Transverse colon (tissue), 4 donors: ENCODE data around the gene HMCN2. TPM values are rescaled to one million over a fixed set of nuclear protein-coding genes. Genes with fewer than 3 reads are reported as not detected.

Experiments
- DNase-seq: peaks from one replicate; pipeline ENCODE4 v3.0.0-alpha.2; 2019
- H3K27ac ChIP-seq, 4 donors: fragments of 200-600 bp; sonication (generic); 2 replicates each; pipeline ENCODE4 v1.5.1; 2016 to 2018; ENCODE audit warnings: inconsistent platforms in 4 of 4
- H3K27me3 ChIP-seq: fragments of 200-600 bp; sonication (generic); 2 replicates; pipeline ENCODE4 v1.5.1; 2017; ENCODE audit warnings: inconsistent platforms
- H3K36me3 ChIP-seq, 4 donors: fragments of 200-600 bp; sonication (generic); 2 replicates each; pipeline ENCODE4 v1.5.1; 2017 to 2019; ENCODE audit warnings: inconsistent platforms in 4 of 4
- H3K4me1 ChIP-seq, 4 donors: fragments of 200-600 bp; sonication (generic); 2 replicates each; pipeline ENCODE4 v1.5.1; 2017 to 2020; ENCODE audit warnings: inconsistent platforms in 4 of 4
- H3K4me3 ChIP-seq, 4 donors: fragments of 200-600 bp; sonication (generic); 1 replicate in 1 of 4; 2 replicates in 3 of 4; pipeline versions ENCODE4 v1.5.1 to v1.6.1; 2017 to 2019; ENCODE audit warnings: inconsistent platforms in 4 of 4
- H3K9me3 ChIP-seq, 2 donors: fragments of 200-600 bp; sonication (generic); 2 replicates each; pipeline ENCODE4 v1.5.1; 2017 to 2019; ENCODE audit warnings: inconsistent platforms in 2 of 2
- CTCF ChIP-seq, 5 experiments: fragments of 200-600 bp in 3 of 5; fragments of 450-650 bp in 2 of 5; sonication (generic) in 3 of 5; IDR thresholded peaks; 1 replicate in 2 of 5; 2 replicates in 3 of 5; pipeline ENCODE4 v1.5.1; 2016 to 2017; ENCODE audit warnings: antibody characterized with exemption in 5 of 5, inconsistent platforms in 3 of 5, mild to moderate bottlenecking in 2 of 5, moderate library complexity in 1 of 5
- EP300 ChIP-seq: sonication (generic); formaldehyde crosslinking; IDR thresholded peaks from one replicate; pipeline ENCODE4 v1.6.1; 2017; ENCODE audit warnings: antibody characterized with exemption, low read depth
- POLR2A ChIP-seq: fragments of 450-650 bp; IDR thresholded peaks from one replicate; pipeline ENCODE4 v1.6.1; 2016; ENCODE audit warnings: antibody characterized with exemption, mild to moderate bottlenecking, moderate library complexity
- POLR2AphosphoS5 ChIP-seq, 3 donors: sonication (generic); formaldehyde crosslinking; IDR thresholded peaks; one replicate each; pipeline ENCODE4 v1.6.1; 2016; ENCODE audit warnings: antibody characterized with exemption in 3 of 3
- WGBS, 2 donors: methylation state at CpG; one replicate each; pipeline ENCODE4 v1.1.5; 2018; ENCODE audit warnings: low coverage in 1 of 2; 5-methylcytosine and 5-hydroxymethylcytosine counted together
- in situ Hi-C, 4 donors: fragments of 200-750 bp; cut with MboI; loops; one replicate each; pipeline versions ENCODE4 v1.15.0 to v1.15.1; 2017; ENCODE audit warnings: low sequenced_read_pairs in 3 of 4, low pct_ligation_motif_present in 1 of 4, low pct_unique_long_range_greater_than_20kb in 1 of 4
- intact Hi-C: fragments of 100-400 bp; cut with DNase I; formaldehyde crosslinking; loops from one replicate; pipeline ENCODE4 v1.15.1; 2023; ENCODE audit warnings: low total_unique reads
- total RNA-seq, 4 donors: library from RNA; depleted of rRNA; stranded (reverse); fragments of >200 nt; gene quantifications; one replicate each; pipeline ENCODE4 v1.1.0, GENCODE V29; 2016

HMCN2 gene
- total RNA-seq, 4 donors from 2014 or later: 7.8 to 40.0 (median 15.2) TPM

- Histone ChIP-seq H3K9me3 (no peaks in the 10 kb centered on the region), H3K36me3 (no peaks in the 10 kb centered on the region), H3K27me3 (peaks cover 4% of the 10 kb centered on the region), H3K27ac (no peak overlapping the region), H3K4me3 (no peak overlapping the region), H3K4me1 (no peaks in the 10 kb centered on the region)
- intact Hi-C loops: no loop called here
- WGBS, 2 donors: 38 to 60% methylated on average over 4 to 13 of the region's 13 CpGs
- TF ChIP-seq POLR2AphosphoS5 (IDR thresholded peaks at IDR 0.05): no peak
- no peak for TF ChIP-seq POLR2A
- no peak for TF ChIP-seq EP300
- TF ChIP-seq CTCF (IDR thresholded peaks at IDR 0.05): no peak
- DNase-seq: no peak
- in situ Hi-C loops: loop anchor here in 1 of 4 donors (10.0 kb wide), 1 partner anchor 207 kb away; no protein-coding TSS in a partner anchor
Measured at GRCh38 chr9:130467316-130467715, 201.8 kb downstream of the HMCN2 start.

GRCh38 chr9:130468566-130468965 lies 203.0 kb downstream of the HMCN2 start:
- Histone ChIP-seq H3K9me3 (no peaks in the 10 kb centered on the region), H3K27me3 (peaks cover 11% of the 10 kb centered on the region), H3K27ac (no peak overlapping the region), H3K4me3 (no peak overlapping the region), H3K4me1 (no peaks in the 10 kb centered on the region), H3K36me3 (no peaks in the 10 kb centered on the region)
- DNase-seq: no peak
- 60 to 77% methylated on average over 1 to 4 of the region's 4 CpGs for WGBS, 2 donors
- in situ Hi-C loops: loop anchor here in 1 of 4 donors (10.0 kb wide), 1 partner anchor 206 kb away; no protein-coding TSS in a partner anchor
- TF ChIP-seq POLR2A (no peak), EP300 (no peak), POLR2AphosphoS5 (IDR thresholded peaks at IDR 0.05) (no peak), CTCF (IDR thresholded peaks at IDR 0.05) (no peak)
- intact Hi-C loops: no loop called here

GRCh38 chr9:130470269-130470668 lies 204.7 kb downstream of the HMCN2 start:
- no peak for DNase-seq
- in situ Hi-C loops: loop anchor here in 1 of 4 donors (10.0 kb wide), 1 partner anchor 205 kb away; no protein-coding TSS in a partner anchor
- H3K4me3 ChIP-seq: no peak overlapping the region
- WGBS, 2 donors: 94% methylated on average over 8 of the region's 10 CpGs; no CpG with 5 or more reads in 1 of the 2 donors
- peaks cover 11% of the 10 kb centered on the region for H3K27me3 ChIP-seq
- no peaks in the 10 kb centered on the region for H3K4me1 ChIP-seq
- no peaks in the 10 kb centered on the region for H3K9me3 ChIP-seq
- TF ChIP-seq CTCF (IDR thresholded peaks at IDR 0.05) (no peak), EP300 (no peak)
- H3K36me3 ChIP-seq: no peaks in the 10 kb centered on the region
- H3K27ac ChIP-seq: no peak overlapping the region
- intact Hi-C loops: no loop called here

- no peak for TF ChIP-seq POLR2AphosphoS5 (IDR thresholded peaks at IDR 0.05)
- TF ChIP-seq EP300: no peak
- TF ChIP-seq POLR2A: no peak
- TF ChIP-seq CTCF (IDR thresholded peaks at IDR 0.05): no peak
- Histone ChIP-seq H3K9me3 (no peaks in the 10 kb centered on the region), H3K36me3 (no peaks in the 10 kb centered on the region), H3K4me3 (no peak overlapping the region), H3K4me1 (no peaks in the 10 kb centered on the region), H3K27ac (no peak overlapping the region), H3K27me3 (peaks cover 11% of the 10 kb centered on the region)
- intact Hi-C loops: no loop called here
- in situ Hi-C loops: loop anchor here in 1 of 4 donors (10.0 kb wide), 1 partner anchor 204 kb away; no protein-coding TSS in a partner anchor
- no peak for DNase-seq
- 87% methylated on average over 12 of the region's 12 CpGs; no CpG with 5 or more reads in 1 of the 2 donors for WGBS, 2 donors
Measured at GRCh38 chr9:130470950-130471349, 205.4 kb downstream of the HMCN2 start.
